ENCODE results near the gene TBC1D22A. TPM values are rescaled to one million over a fixed set of nuclear protein-coding genes. Genes with fewer than 3 reads are reported as not detected.
A peak's percentile ranks its signal among the peaks of the same experiment; 100 is the strongest.

Gene TBC1D22A
- total and polyA plus RNA-seq, 4 donors = 4.1 to 12.4 (median 8.4) TPM

DNA sequence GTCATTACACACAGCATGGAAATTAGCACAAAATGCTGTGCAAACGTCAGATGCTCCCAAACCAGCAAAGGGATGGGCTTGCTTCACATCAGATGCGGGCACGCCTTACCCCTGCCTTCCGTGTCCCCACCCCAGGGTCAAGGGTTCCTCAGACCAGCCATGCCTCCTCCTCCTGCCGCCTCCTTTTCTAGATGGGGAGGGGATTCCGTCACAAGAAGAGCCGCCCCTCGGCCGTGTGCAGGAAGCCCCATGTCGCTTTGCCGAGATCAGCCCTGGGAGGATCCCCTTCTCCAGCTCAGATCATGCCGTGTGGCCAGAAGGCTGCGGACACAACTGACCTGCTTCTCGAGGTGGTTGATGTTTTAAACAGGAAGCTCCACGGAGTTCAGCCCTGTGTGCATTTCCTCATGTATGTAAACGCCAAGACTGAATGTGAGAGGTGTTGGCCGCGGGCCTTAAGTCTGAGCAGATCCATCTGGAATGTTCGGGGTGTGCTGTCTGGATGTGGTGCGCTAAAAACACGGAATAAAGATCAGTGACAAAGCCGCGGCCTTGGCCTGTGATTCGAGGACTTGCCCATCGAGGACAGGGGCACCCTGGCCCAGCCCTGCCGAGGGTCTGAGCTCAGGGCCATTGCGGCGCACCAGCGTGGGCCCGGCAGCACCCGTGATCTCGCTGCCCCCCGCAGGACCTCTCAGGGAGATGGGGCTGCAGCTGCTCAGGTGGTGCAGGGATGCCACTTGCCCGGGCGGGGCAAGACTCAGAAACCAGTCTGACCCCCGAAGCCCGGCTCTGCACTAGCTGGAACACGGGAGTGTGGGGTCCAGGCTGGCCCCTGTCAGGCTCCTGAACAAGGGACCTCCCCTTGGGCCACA lies 412.9 kb downstream of the TBC1D22A start:
- 89% methylated on average over 38 of the region's 38 CpGs for WGBS
- Histone ChIP-seq H3K27me3 (ENCODE audit: control insufficient read depth in 4 of 4, insufficient read depth in 4 of 4, low read length in 3 of 4) (no peaks in the 10 kb centered on the region), H3K4me1 (ENCODE audit: control insufficient read depth in 4 of 4, insufficient read depth in 4 of 4, low read length in 3 of 4) (no peaks in the 10 kb centered on the region), H3K27ac (ENCODE audit: low read depth in 1 of 2, low read length in 2 of 2) (peak overlapping the region in 1 of 2 donors; percentile 35), H3K9ac (ENCODE audit: low read depth in 1 of 2, low read length in 2 of 2) (no peak overlapping the region), H3K4me3 (ENCODE audit: low read depth in 1 of 3, low read length in 3 of 3) (no peak overlapping the region), H3K36me3 (ENCODE audit: control insufficient read depth in 4 of 4, insufficient read depth in 3 of 4, low read depth in 1 of 4, low read length in 3 of 4) (peaks cover 0 to 3% (median 1%) of the 10 kb centered on the region in 4 donors), H3K9me3 (ENCODE audit: control insufficient read depth in 4 of 4, low read length in 3 of 4) (no peaks in the 10 kb centered on the region)
- no peak for DNase-seq (ENCODE audit: low spot score)
- TF ChIP-seq, protein P1, sequence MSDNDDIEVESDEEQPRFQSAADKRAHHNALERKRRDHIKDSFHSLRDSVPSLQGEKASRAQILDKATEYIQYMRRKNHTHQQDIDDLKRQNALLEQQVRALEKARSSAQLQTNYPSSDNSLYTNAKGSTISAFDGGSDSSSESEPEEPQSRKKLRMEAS (IDR thresholded peaks at IDR 0.05) = no peak
- TF ChIP-seq HNF4G (IDR thresholded peaks at IDR 0.05) (no peak), RAD21 (IDR thresholded peaks at IDR 0.05) (no peak), FOXA2 (IDR thresholded peaks at IDR 0.05) (no peak), EGR1 (IDR thresholded peaks at IDR 0.05; ENCODE audit: low read depth in 2 of 2) (no peak), JUND (IDR thresholded peaks at IDR 0.05) (no peak), FOXA1 (IDR thresholded peaks at IDR 0.05) (no peak), GABPA (IDR thresholded peaks at IDR 0.05 in 1 of 2, conservative IDR thresholded peaks at IDR 0.05 in 1 of 2) (no peak), SP1 (IDR thresholded peaks at IDR 0.05) (no peak), TAF1 (conservative IDR thresholded peaks at IDR 0.05) (no peak)
- TF ChIP-seq, protein P2, sequence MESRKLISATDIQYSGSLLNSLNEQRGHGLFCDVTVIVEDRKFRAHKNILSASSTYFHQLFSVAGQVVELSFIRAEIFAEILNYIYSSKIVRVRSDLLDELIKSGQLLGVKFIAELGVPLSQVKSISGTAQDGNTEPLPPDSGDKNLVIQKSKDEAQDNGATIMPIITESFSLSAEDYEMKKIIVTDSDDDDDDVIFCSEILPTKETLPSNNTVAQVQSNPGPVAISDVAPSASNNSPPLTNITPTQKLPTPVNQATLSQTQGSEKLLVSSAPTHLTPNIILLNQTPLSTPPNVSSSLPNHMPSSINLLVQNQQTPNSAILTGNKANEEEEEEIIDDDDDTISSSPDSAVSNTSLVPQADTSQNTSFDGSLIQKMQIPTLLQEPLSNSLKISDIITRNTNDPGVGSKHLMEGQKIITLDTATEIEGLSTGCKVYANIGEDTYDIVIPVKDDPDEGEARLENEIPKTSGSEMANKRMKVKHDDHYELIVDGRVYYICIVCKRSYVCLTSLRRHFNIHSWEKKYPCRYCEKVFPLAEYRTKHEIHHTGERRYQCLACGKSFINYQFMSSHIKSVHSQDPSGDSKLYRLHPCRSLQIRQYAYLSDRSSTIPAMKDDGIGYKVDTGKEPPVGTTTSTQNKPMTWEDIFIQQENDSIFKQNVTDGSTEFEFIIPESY (IDR thresholded peaks at IDR 0.05) = no peak
- TF ChIP-seq, protein P3, sequence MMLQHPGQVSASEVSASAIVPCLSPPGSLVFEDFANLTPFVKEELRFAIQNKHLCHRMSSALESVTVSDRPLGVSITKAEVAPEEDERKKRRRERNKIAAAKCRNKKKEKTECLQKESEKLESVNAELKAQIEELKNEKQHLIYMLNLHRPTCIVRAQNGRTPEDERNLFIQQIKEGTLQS (IDR thresholded peaks at IDR 0.05) = no peak
- TF ChIP-seq, protein P4, sequence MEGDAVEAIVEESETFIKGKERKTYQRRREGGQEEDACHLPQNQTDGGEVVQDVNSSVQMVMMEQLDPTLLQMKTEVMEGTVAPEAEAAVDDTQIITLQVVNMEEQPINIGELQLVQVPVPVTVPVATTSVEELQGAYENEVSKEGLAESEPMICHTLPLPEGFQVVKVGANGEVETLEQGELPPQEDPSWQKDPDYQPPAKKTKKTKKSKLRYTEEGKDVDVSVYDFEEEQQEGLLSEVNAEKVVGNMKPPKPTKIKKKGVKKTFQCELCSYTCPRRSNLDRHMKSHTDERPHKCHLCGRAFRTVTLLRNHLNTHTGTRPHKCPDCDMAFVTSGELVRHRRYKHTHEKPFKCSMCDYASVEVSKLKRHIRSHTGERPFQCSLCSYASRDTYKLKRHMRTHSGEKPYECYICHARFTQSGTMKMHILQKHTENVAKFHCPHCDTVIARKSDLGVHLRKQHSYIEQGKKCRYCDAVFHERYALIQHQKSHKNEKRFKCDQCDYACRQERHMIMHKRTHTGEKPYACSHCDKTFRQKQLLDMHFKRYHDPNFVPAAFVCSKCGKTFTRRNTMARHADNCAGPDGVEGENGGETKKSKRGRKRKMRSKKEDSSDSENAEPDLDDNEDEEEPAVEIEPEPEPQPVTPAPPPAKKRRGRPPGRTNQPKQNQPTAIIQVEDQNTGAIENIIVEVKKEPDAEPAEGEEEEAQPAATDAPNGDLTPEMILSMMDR (IDR thresholded peaks at IDR 0.05; ENCODE audit: low read depth, low read length, missing input control) = no peak

DNA sequence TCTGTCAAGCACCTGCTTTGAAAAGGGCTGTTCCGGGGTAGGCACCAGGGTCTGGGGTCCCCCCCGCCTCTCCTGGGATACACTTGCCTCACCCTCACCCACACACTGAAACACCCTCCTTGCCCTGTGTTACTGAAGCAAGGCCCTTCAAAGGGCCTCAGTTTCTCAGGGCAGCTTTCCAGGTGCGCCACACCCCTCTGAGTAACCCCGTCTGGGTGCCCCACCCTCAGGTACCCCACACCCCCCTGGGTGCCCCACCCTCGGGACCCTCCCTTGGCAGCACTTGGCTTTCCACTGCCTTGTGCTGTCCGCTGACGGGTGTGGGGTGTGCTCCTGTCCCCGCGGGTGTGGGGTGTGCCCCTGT lies 413.6 kb downstream of the TBC1D22A start:
- DNase-seq (ENCODE audit: low spot score) = no peak
- Histone ChIP-seq H3K4me3 (ENCODE audit: low read depth in 1 of 3, low read length in 3 of 3) (no peak overlapping the region), H3K27ac (ENCODE audit: low read depth in 1 of 2, low read length in 2 of 2) (no peak overlapping the region), H3K9me3 (ENCODE audit: control insufficient read depth in 4 of 4, low read length in 3 of 4) (no peaks in the 10 kb centered on the region), H3K9ac (ENCODE audit: low read depth in 1 of 2, low read length in 2 of 2) (no peak overlapping the region), H3K4me1 (ENCODE audit: control insufficient read depth in 4 of 4, insufficient read depth in 4 of 4, low read length in 3 of 4) (no peaks in the 10 kb centered on the region), H3K36me3 (ENCODE audit: control insufficient read depth in 4 of 4, insufficient read depth in 3 of 4, low read depth in 1 of 4, low read length in 3 of 4) (peaks cover 0 to 3% (median 1%) of the 10 kb centered on the region in 4 donors), H3K27me3 (ENCODE audit: control insufficient read depth in 4 of 4, insufficient read depth in 4 of 4, low read length in 3 of 4) (no peaks in the 10 kb centered on the region)
- TF ChIP-seq, protein P4 (IDR thresholded peaks at IDR 0.05; ENCODE audit: low read depth, low read length, missing input control) = no peak
- TF ChIP-seq, protein P3 (IDR thresholded peaks at IDR 0.05) = no peak
- TF ChIP-seq, protein P1 (IDR thresholded peaks at IDR 0.05) = no peak
- TF ChIP-seq JUND (IDR thresholded peaks at IDR 0.05) = no peak
- 76% methylated on average over 9 of the region's 9 CpGs for WGBS
